ENCODE results near the gene SMOC1.

The SMOC1 gene

GRCh38 chr14:70077005-70077404 lies 197.8 kb downstream of the SMOC1 start:
- H3K4me3 ChIP-seq (ENCODE audit: low read depth, low read length) = no peak overlapping the region

- H3K4me3 ChIP-seq (ENCODE audit: low read depth, low read length) = no peak overlapping the region
Observed at GRCh38 chr14:70077720-70078119, 198.5 kb downstream of the SMOC1 start.

GRCh38 chr14:70078329-70078728 lies 199.1 kb downstream of the SMOC1 start:
- H3K4me3 ChIP-seq (ENCODE audit: low read depth, low read length) = no peak overlapping the region

- H3K4me3 ChIP-seq (ENCODE audit: low read depth, low read length) = no peak overlapping the region
Observed at GRCh38 chr14:70080076-70080475, 200.9 kb downstream of the SMOC1 start.
